ENCODE results near the gene ETV3L. TPM values are rescaled to one million over a fixed set of nuclear protein-coding genes. Genes with fewer than 3 reads are reported as not detected.

ETV3L gene
- total and polyA plus RNA-seq, 2 of the 8 experiments (the other 6 are each of a cell fraction or from before 2014, with no cell fraction given) = 0.17 to 0.26 TPM

GRCh38 chr1:157132616-157133167 is 33.1 kb upstream of the ETV3L start:
- H3K9me3 ChIP-seq (ENCODE audit: insufficient read depth in 2 of 2, low read depth in 1 of 2, low read length in 1 of 2) = no peaks in the 10 kb centered on the region
- H3K14ac ChIP-seq (ENCODE audit: insufficient read length) = no peak overlapping the region
- peaks cover 5% of the 10 kb centered on the region; the same call in 1 of the 2 replicates for H3K23me2 ChIP-seq (ENCODE audit: low read depth, low read length)
- H3K27ac ChIP-seq (ENCODE audit: low read depth, low read length) = no peak overlapping the region
- H3K9ac ChIP-seq (replicated peaks in 1 of 4; ENCODE audit: extremely low read depth in 1 of 4, low read depth in 3 of 4, low read length in 3 of 4) = no peak overlapping the region
- 81% methylated on average over 2 of the region's 2 CpGs; no CpG with 5 or more reads in 1 of the 2 experiments for WGBS, 2 experiments (ENCODE audit: extremely low coverage in 1 of 2, insufficient coverage in 1 of 2, insufficient read length in 1 of 2, insufficient replicate concordance in 2 of 2, low coverage in 1 of 2, low lambda C conversion rate in 2 of 2, missing lambda C conversion rate in 1 of 2)
- no peak for DNase-seq (ENCODE audit: low read depth in 1 of 2, low spot score in 2 of 2)
- H3K36me3 ChIP-seq (ENCODE audit: control insufficient read depth in 2 of 4, insufficient read depth in 4 of 4, low read length in 3 of 4) = peaks cover 12 to 65% (median 44%) of the 10 kb centered on the region in 4 experiments; a peak in 7 of 8 replicates
- no peak overlapping the region for H2AK5ac ChIP-seq (ENCODE audit: low read depth, low read length)
- no peak overlapping the region for H3K23ac ChIP-seq (ENCODE audit: insufficient read length)
- no peak overlapping the region for H2AFZ ChIP-seq (ENCODE audit: low read length)
- H2BK15ac ChIP-seq (ENCODE audit: low read length) = no peak overlapping the region
- TF ChIP-seq RNF2 (IDR thresholded peaks at IDR 0.05; ENCODE audit: borderline replicate concordance, low read depth, low read length, missing control alignments, poor library complexity, severe bottlenecking) = no peak
- no peak for TF ChIP-seq CHD2 (IDR thresholded peaks at IDR 0.05; ENCODE audit: low read length)
- TF ChIP-seq POLR2A (IDR thresholded peaks at IDR 0.05; ENCODE audit: control extremely low read depth in 1 of 2, low read depth in 2 of 2, low read length in 2 of 2) = no peak
- no peak for TF ChIP-seq POLR2AphosphoS5 (IDR thresholded peaks at IDR 0.05; ENCODE audit: low read depth, low read length)
- TF ChIP-seq ASH2L (IDR thresholded peaks at IDR 0.05; ENCODE audit: low read length) = no peak
- no peak for TF ChIP-seq ZNF274 (IDR thresholded peaks at IDR 0.05; ENCODE audit: borderline replicate concordance, extremely low read depth, low read length)
- no peak for TF ChIP-seq EP300 (IDR thresholded peaks at IDR 0.05; ENCODE audit: borderline replicate concordance in 1 of 2, low read depth in 2 of 2, low read length in 2 of 2)
- peak; percentile 24; the same call in 1 of the 2 replicates for TF ChIP-seq MAFK (IDR thresholded peaks at IDR 0.05; ENCODE audit: low read depth, low read length)
- H3K79me2 ChIP-seq (ENCODE audit: control insufficient read depth in 1 of 2, insufficient read depth in 2 of 2, low read length in 2 of 2) = peaks cover 7 to 27% of the 10 kb centered on the region in 2 experiments; a peak in 3 of 4 replicates
- POLR2A ChIA-PET (ENCODE audit: partially characterized antibody) = interaction anchor here (1.0 kb wide), 2 partner anchors 15 to 18 kb away, joined by 3 read pairs; no protein-coding TSS in a partner anchor
- H4K5ac ChIP-seq (ENCODE audit: insufficient read length, low read depth, low read length) = no peak overlapping the region
- H4K8ac ChIP-seq (ENCODE audit: extremely low read depth, insufficient read depth, low read length) = no peak overlapping the region
- H4K91ac ChIP-seq (replicated peaks; ENCODE audit: insufficient read length, low read length) = no peak overlapping the region
- no peak for FAIRE-seq
- H2BK5ac ChIP-seq (ENCODE audit: low read depth, low read length) = no peak overlapping the region
- H3K56ac ChIP-seq (replicated peaks; ENCODE audit: insufficient read length, low read depth, low read length) = no peak overlapping the region
- H3K4me3 ChIP-seq (ENCODE audit: extremely low read depth in 1 of 4, insufficient read depth in 2 of 4, low read depth in 3 of 4, low read length in 4 of 4) = no peak overlapping the region
- H3K4me2 ChIP-seq (ENCODE audit: insufficient read depth in 1 of 2, low read depth in 2 of 2, low read length in 2 of 2) = no peak overlapping the region
- no peak overlapping the region for H3K4ac ChIP-seq (replicated peaks; ENCODE audit: insufficient read length, low read depth, low read length)
- CTCF ChIA-PET (ENCODE audit: partially characterized antibody) = interaction anchor here (0.8 to 16.2 kb wide), 3 partner anchors 11 to 23 kb away, joined by 3 to 187 read pairs (median 4); no protein-coding TSS in a partner anchor
- no peaks in the 10 kb centered on the region for H3K27me3 ChIP-seq (replicated peaks in 1 of 4; ENCODE audit: control insufficient read depth in 3 of 4, extremely low read depth in 1 of 4, insufficient read depth in 3 of 4, low read length in 3 of 4)
- peaks cover 0 to 4% (median 0%) of the 10 kb centered on the region in 4 experiments; a peak in 1 of 7 replicates for H3K4me1 ChIP-seq (replicated peaks in 1 of 4; ENCODE audit: control insufficient read depth in 3 of 4, insufficient read depth in 4 of 4, low read length in 3 of 4)
- H2BK20ac ChIP-seq (ENCODE audit: low read length) = no peak overlapping the region
- H2BK12ac ChIP-seq (ENCODE audit: low read depth, low read length) = no peak overlapping the region
- H2BK120ac ChIP-seq (replicated peaks; ENCODE audit: low read depth, low read length) = no peak overlapping the region
- H3K79me1 ChIP-seq (ENCODE audit: low read depth, low read length) = peaks cover 8% of the 10 kb centered on the region
- H4K20me1 ChIP-seq (replicated peaks in 1 of 2; ENCODE audit: control insufficient read depth in 1 of 2, insufficient read depth in 2 of 2, low read length in 2 of 2) = peaks cover 8 to 9% of the 10 kb centered on the region in 2 experiments
- no peak overlapping the region for H3K18ac ChIP-seq (ENCODE audit: extremely low read depth, low read length)
